NB4 (cell line): ENCODE measurements around the gene TMEM61.

ENCODE experiments used
- CTCF ChIP-seq: IDR thresholded peaks from one replicate; pipeline ENCODE4 v1.5.1; 2012; ENCODE audit warnings: low read depth, low read length
- POLR2A ChIP-seq: IDR thresholded peaks from 2 replicates; pipeline ENCODE4 v1.6.1; 2011; ENCODE audit warnings: mild to moderate bottlenecking; ENCODE audit not compliant: insufficient read length; ENCODE audit errors: extremely low read depth

DNA sequence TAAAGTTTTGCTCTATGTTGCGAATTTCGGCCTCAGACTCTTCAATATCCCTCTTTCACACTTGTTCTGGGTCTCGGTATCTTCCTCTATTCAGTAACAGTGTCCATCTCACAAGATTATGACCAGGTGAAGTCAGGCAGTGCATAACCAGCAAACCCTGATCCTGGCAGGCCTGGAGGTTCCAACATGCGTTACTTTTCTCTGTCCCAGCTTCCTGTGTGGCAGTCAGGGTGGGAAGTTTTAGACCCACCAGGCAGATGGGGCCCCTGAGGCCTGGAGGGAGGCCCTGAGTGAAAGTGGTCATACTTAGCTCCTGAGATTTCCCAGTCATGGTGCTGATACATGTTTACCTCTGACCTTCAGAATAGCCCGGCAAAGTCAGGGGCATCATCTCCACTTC, 5.1 kb downstream of the TMEM61 start:
- TF ChIP-seq CTCF (no peak), POLR2A (no peak)
